GM12878 (cell line): ENCODE measurements around the gene ANTXR1. TPM values are rescaled to one million over a fixed set of nuclear protein-coding genes. Genes with fewer than 3 reads are reported as not detected.

ENCODE experiments used
- ATAC-seq: fragments of 200-7000 bp; cut with Tn5 transposase; 3 replicates; pipeline ENCODE4 v1.9.1; 2020; ENCODE audit warnings: mild to moderate bottlenecking, moderate library complexity
- BruUV-seq: library from RNA; stranded (reverse); fragments of 400-500 nt; replicated peaks from 2 replicates; lab custom pipeline; 2021; lab: Mats Ljungman, UMichigan
- CTCF ChIA-PET: fragments of 300-600 bp; sonication (Branson Sonifier 250); formaldehyde crosslinking; extraction: SDS; loops from one replicate; lab custom pipeline; 2021; ENCODE audit warnings: inconsistent platforms; lab: Yijun Ruan, JAX
- POLR2A ChIA-PET: fragments of 350-600 bp; formaldehyde crosslinking; extraction: SDS; loops from one replicate; lab custom pipeline; 2021; ENCODE audit warnings: inconsistent platforms; lab: Charles Lee
- RAD21 ChIA-PET: fragments of 300-600 bp; sonication (Branson Sonifier 250); formaldehyde crosslinking; loops from one replicate; lab custom pipeline; 2023; ENCODE audit warnings: antibody characterized with exemption; ENCODE audit not compliant: unreplicated experiment; lab: Charles Lee
- SMC1A ChIA-PET: fragments of 300-600 bp; sonication (Branson Sonifier 250); formaldehyde crosslinking; loops from one replicate; lab custom pipeline; 2023; ENCODE audit not compliant: unreplicated experiment, uncharacterized antibody; lab: Charles Lee
- DNase-seq: peaks from one replicate; pipeline ENCODE4 v3.0.0-alpha.2; 2011; ENCODE audit warnings: low read depth, low spot score
- FAIRE-seq: peaks from 3 replicates; lab custom pipeline; 2011; peaks lifted over from hg19 to GRCh38; lab: Jason Lieb, UNC
- H2AFZ ChIP-seq: 2 replicates; pipeline ENCODE4 v1.6.0; 2011; ENCODE audit warnings: low read depth, low read length, control low read depth; ENCODE audit not compliant: control insufficient read depth
- H3K27ac ChIP-seq: 2 replicates; pipeline ENCODE4 v1.5.1; 2011; ENCODE audit warnings: control low read depth; ENCODE audit not compliant: control insufficient read depth, insufficient read depth
- H3K27me3 ChIP-seq, 2 experiments: replicated peaks in 1 of 2; 2 replicates each; pipeline versions ENCODE4 v1.6.0 to v1.6.1; 2011; ENCODE audit warnings: low read length in 1 of 2; ENCODE audit not compliant: control insufficient read depth in 2 of 2, insufficient read depth in 2 of 2
- H3K36me3 ChIP-seq, 2 experiments: 2 replicates each; pipeline ENCODE4 v1.5.1; 2011; ENCODE audit warnings: low read length in 1 of 2; ENCODE audit not compliant: control insufficient read depth in 2 of 2, insufficient read depth in 2 of 2
- H3K4me1 ChIP-seq: 2 replicates; pipeline ENCODE4 v1.6.1; 2011; ENCODE audit warnings: mild to moderate bottlenecking, low read length, moderate library complexity, mixed read lengths; ENCODE audit not compliant: control insufficient read depth, insufficient read depth
- H3K4me2 ChIP-seq: 2 replicates; pipeline ENCODE4 v1.6.0; 2011; ENCODE audit warnings: control low read depth; ENCODE audit not compliant: control insufficient read depth, insufficient read depth
- H3K4me3 ChIP-seq: fragments of 200-600 bp; sonication (generic); 2 replicates; pipeline ENCODE4 v1.5.1; 2016
- H3K79me2 ChIP-seq: 2 replicates; pipeline ENCODE4 v1.6.0; 2011; ENCODE audit warnings: low read length; ENCODE audit not compliant: control insufficient read depth, insufficient read depth
- H3K9ac ChIP-seq: 2 replicates; pipeline ENCODE4 v1.8.0; 2011; ENCODE audit warnings: low read length, control low read depth, mixed read lengths; ENCODE audit not compliant: control insufficient read depth, insufficient read depth
- H3K9me3 ChIP-seq: replicated peaks from 3 replicates; pipeline ENCODE4 v1.5.1; 2011; ENCODE audit warnings: mild to moderate bottlenecking, low read length; ENCODE audit not compliant: control insufficient read depth, insufficient read depth
- H4K20me1 ChIP-seq: 2 replicates; pipeline ENCODE4 v1.6.0; 2011; ENCODE audit not compliant: control insufficient read depth, insufficient read depth
- BACH1 ChIP-seq: fragments of 450-650 bp; IDR thresholded peaks from 2 replicates; pipeline ENCODE4 v1.6.1; 2017; ENCODE audit warnings: mild to moderate bottlenecking, borderline replicate concordance
- BCL3 ChIP-seq: IDR thresholded peaks from 2 replicates; pipeline ENCODE4 v1.6.1; 2011; ENCODE audit warnings: borderline replicate concordance, low read depth, mild to moderate bottlenecking, moderate library complexity, low read length; ENCODE audit not compliant: insufficient read depth, poor library complexity, severe bottlenecking
- DPF2 ChIP-seq: fragments of 450-650 bp; IDR thresholded peaks from 2 replicates; pipeline ENCODE4 v1.6.1; 2017; ENCODE audit warnings: mild to moderate bottlenecking
- E2F4 ChIP-seq: IDR thresholded peaks from 2 replicates; pipeline ENCODE4 v1.6.1; 2012; ENCODE audit warnings: low read depth, low read length, improper control_type of control experiment
- EGR1 ChIP-seq, 2 experiments: IDR thresholded peaks; 1 replicate in 1 of 2; 2 replicates in 1 of 2; pipeline ENCODE4 v1.6.1; 2011 to 2012; ENCODE audit warnings: low read depth in 2 of 2, low read length in 2 of 2, borderline replicate concordance in 1 of 2, mild to moderate bottlenecking in 1 of 2, moderate library complexity in 1 of 2
- GATAD2B ChIP-seq: fragments of 450-650 bp; conservative IDR thresholded peaks from 2 replicates; pipeline ENCODE4 v1.6.1; 2017; ENCODE audit warnings: low read depth, mild to moderate bottlenecking, moderate library complexity
- IRF3 ChIP-seq: fragments of 450-650 bp; IDR thresholded peaks from 2 replicates; pipeline ENCODE4 v1.6.1; 2014; ENCODE audit warnings: mild to moderate bottlenecking
- LARP7 ChIP-seq: fragments of 450-650 bp; IDR thresholded peaks from 2 replicates; pipeline ENCODE4 v1.6.1; 2017; ENCODE audit warnings: mild to moderate bottlenecking
- NFYA ChIP-seq: IDR thresholded peaks from 2 replicates; pipeline ENCODE4 v1.6.1; 2011; ENCODE audit warnings: low read depth, mild to moderate bottlenecking, low read length, improper control_type of control experiment, borderline replicate concordance
- NR2C1 ChIP-seq: fragments of 450-650 bp; IDR thresholded peaks from 2 replicates; pipeline ENCODE4 v1.6.1; 2017; ENCODE audit warnings: antibody characterized with exemption, mild to moderate bottlenecking, moderate library complexity
- SMAD1 ChIP-seq: fragments of 450-650 bp; IDR thresholded peaks from 2 replicates; pipeline ENCODE4 v1.6.1; 2018; ENCODE audit warnings: mild to moderate bottlenecking, low read depth; ENCODE audit not compliant: partially characterized antibody
- SMARCA5 ChIP-seq: fragments of 450-650 bp; IDR thresholded peaks from 2 replicates; pipeline ENCODE4 v1.6.1; 2017; ENCODE audit warnings: mild to moderate bottlenecking
- TCF7 ChIP-seq: IDR thresholded peaks from 2 replicates; pipeline ENCODE4 v1.6.1; 2014; ENCODE audit warnings: antibody characterized with exemption, borderline replicate concordance
- ZBTB11 ChIP-seq: fragments of 450-650 bp; formaldehyde crosslinking; IDR thresholded peaks from 2 replicates; pipeline ENCODE4 v1.5.0; 2022; ENCODE audit warnings: mild to moderate bottlenecking, missing genetic modification characterization
- ZNF24 ChIP-seq: fragments of 450-650 bp; IDR thresholded peaks from 2 replicates; pipeline ENCODE4 v1.6.1; 2017; ENCODE audit warnings: antibody characterized with exemption, mild to moderate bottlenecking
- WGBS: methylation state at CpG from one replicate; pipeline ENCODE4 v1.1.6; 2016; ENCODE audit warnings: low lambda C conversion rate; ENCODE audit not compliant: insufficient replicate concordance, insufficient coverage; ENCODE audit errors: missing lambda C conversion rate; 5-methylcytosine and 5-hydroxymethylcytosine counted together
- in situ Hi-C: fragments of 300-500 bp; cut with MboI; formaldehyde crosslinking; loops from 9 replicates; pipeline ENCODE4 v1.14.3; 2018; ENCODE audit warnings: mixed read lengths
- intact Hi-C: fragments of 100-400 bp; cut with micrococcal nuclease; formaldehyde crosslinking; loops from one replicate; pipeline ENCODE4 v1.14.2; 2022; ENCODE audit not compliant: unreplicated experiment
- polyA plus RNA-seq, 11 experiments: library from polyadenylated mRNA; depleted of rRNA in 4 of 11; unstranded in 6 of 11; stranded (reverse) in 5 of 11; fragments of >200 nt; fragmentation: Nextera tagmentation in 4 of 11; fragmentation: Illumina TruSeq in 1 of 11; extraction: Ambion mirVana in 4 of 11; extraction: Trizol in 1 of 11; gene quantifications; 1 replicate in 1 of 11; 2 replicates in 10 of 11; pipeline versions ENCODE4 v1.2.1 to v1.2.3, GENCODE V29; 2011 to 2016; ENCODE audit warnings: inconsistent platforms in 2 of 11, missing spikeins in 2 of 11, low read depth in 1 of 11
- total RNA-seq, 4 experiments: library from RNA; depleted of rRNA in 3 of 4; stranded (reverse); fragments of >200 nt in 3 of 4; fragmentation: Illumina TruSeq in 1 of 4; extraction: Trizol in 1 of 4; gene quantifications; 2 replicates each; pipeline versions ENCODE4 v1.2.1 to v1.2.3, GENCODE V29; 2013 to 2021

The ANTXR1 gene
- total and polyA plus RNA-seq, 10 of the 15 experiments (the other 5 are each of a cell fraction or from before 2014, with no cell fraction given) = 0.09 to 0.26 TPM; not detected in 8

DNA sequence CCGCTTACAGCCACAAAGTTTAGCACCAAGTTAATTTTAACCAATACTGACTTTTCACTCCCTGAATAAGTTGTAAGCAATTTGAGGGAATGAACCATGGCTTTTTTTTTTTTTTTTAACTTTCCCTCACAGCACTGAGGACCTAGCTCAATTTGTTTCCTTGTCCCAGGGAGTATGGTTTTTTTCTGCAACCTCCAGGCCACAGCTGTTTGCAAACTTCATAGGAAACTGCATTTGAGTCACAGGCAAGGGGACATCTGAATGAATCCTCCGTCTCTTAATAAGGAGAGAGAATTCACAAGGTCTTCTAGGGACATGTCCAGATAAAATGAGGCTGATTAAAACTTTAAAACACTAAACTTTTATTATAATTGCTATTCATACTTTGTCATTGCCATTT lies 192.5 kb downstream of the ANTXR1 start (continued):
- TF ChIP-seq BCL3 (no peak), EGR1 (IDR thresholded peaks at IDR 0.05; ENCODE audit: borderline replicate concordance in 1 of 2, low read depth in 2 of 2, low read length in 2 of 2) (no peak), SMARCA5 (no peak), BACH1 (no peak), DPF2 (no peak), ZNF24 (no peak), SMAD1 (no peak)

DNA sequence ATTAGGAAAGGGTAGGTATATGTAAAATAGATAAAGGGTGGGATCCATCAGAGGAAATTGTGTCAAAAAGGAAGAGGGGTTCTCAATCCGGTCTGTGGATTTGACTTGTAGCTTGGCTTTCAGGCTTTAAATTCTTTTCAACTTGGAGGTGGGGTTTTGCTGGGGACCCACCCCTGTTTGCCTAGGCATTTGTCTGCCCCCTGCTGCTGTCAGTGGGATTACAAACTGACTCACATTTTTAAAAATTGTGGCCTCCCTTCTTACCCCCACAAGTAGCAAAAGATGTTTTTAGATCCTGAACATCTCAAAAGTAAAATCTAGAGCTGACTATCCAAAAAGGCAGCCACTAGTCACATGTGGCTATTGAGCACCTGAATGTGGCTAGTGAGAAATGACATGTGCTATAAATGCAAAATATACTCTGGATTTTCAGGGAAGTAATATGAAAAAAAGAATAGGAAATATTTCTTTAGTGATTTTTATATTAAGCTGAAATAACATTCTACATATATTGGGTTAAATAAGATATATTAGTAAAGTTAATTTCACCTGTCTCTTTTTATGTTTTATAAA lies 195.1 kb downstream of the ANTXR1 start:
- ChIA-PET CTCF (interaction anchor here (0.6 to 1.3 kb wide), 2 partner anchors 12 to 511 kb away, joined by 3 read pairs; no protein-coding TSS in a partner anchor), RAD21 (no interaction called here), SMC1A (interaction anchor here (1.4 kb wide), 1 partner anchor 265 kb away, joined by 3 read pairs; no protein-coding TSS in a partner anchor), POLR2A (no interaction called here)
- no peak overlapping the region for H3K9ac ChIP-seq
- peaks cover 3 to 6% of the 10 kb centered on the region in 2 experiments; a peak in 3 of 4 replicates for H3K27me3 ChIP-seq
- H2AFZ ChIP-seq = no peak overlapping the region
- H3K4me1 ChIP-seq = no peaks in the 10 kb centered on the region
- DNase-seq = no peak
- ATAC-seq = no peak
- no TSS peak for BruUV-seq
- no peaks in the 10 kb centered on the region for H3K36me3 ChIP-seq
- FAIRE-seq = no peak
- no peaks in the 10 kb centered on the region for H3K79me2 ChIP-seq
- no peak overlapping the region for H3K27ac ChIP-seq
- intact Hi-C loops (no loop called here), in situ Hi-C loops (no loop called here)
- no peaks in the 10 kb centered on the region for H4K20me1 ChIP-seq
- H3K4me3 ChIP-seq = no peak overlapping the region
- 36% methylated on average over 1 of the region's 1 CpG for WGBS
- no peak overlapping the region for H3K4me2 ChIP-seq
- no peaks in the 10 kb centered on the region for H3K9me3 ChIP-seq
- TF ChIP-seq ZBTB11 (CRISPR knock-in tag) (no peak), NR2C1 (no peak), TCF7 (no peak), E2F4 (no peak), NFYA (no peak), GATAD2B (no peak), IRF3 (no peak), LARP7 (no peak)
